Brain pericyte (primary cell): Measurements from ENCODE around the gene IMMP2L.
"Not testable (repeated sequence)": the region's sequence is repeated elsewhere in the genome, so short reads cannot be mapped to it uniquely, and the experiment has no call there.

Experiments
- DNase-seq: peaks from one replicate; pipeline ENCODE4 v3.0.0-alpha.2; 2012; ENCODE audit warnings: low read depth, low spot score

The IMMP2L gene

GRCh38 chr7:111339006-111339405 is 223.3 kb downstream of the IMMP2L start:
- no peak for DNase-seq

- no peak for DNase-seq
These were observed 229.3 kb downstream of the IMMP2L start for GRCh38 chr7:111333010-111333409.

- DNase-seq: no peak
These were observed 232.1 kb downstream of the IMMP2L start for GRCh38 chr7:111330235-111330523.

- DNase-seq: no peak
These were observed 232.7 kb downstream of the IMMP2L start for GRCh38 chr7:111329367-111330234.

- DNase-seq: no peak
These were observed 233.8 kb downstream of the IMMP2L start for GRCh38 chr7:111328487-111328886.

- DNase-seq: no peak
These were observed 237.5 kb downstream of the IMMP2L start for GRCh38 chr7:111324776-111325175.

DNA sequence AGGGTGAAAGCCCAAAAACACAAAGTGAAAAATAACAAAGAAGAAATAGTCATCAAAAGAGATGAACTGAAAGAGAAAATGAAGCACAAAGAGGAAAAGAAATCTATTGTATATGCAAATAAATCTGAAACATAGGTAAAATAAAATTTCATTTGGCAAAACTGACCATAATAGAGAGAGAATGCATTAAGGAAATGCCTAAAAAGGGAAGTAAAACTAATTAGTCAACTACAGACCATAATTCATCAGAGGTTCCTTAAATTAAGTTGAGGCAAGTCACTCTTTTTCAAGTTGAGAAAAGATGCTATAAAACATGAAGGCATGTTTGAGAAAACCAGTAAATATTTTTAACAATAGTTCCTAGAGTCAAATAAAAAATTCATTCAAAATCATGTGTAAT is 238.1 kb downstream of the IMMP2L start:
- DNase-seq: no peak

DNA sequence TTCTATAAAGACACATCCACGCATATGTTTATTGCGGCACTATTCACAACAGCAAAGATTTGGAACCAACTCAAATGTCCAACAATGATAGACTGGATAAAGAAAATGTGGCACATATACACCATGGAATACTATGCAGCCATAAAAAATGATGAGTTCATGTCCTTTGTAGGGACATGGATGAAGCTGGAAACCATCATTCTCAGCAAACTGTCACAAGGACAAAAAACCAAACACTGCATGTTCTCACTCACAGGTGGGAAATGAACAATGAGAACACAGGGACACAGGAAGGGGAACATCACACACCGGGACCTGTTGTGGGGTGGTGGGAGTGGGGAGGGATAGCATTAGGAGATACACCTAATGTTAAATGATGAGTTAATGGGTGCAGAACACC is 238.6 kb downstream of the IMMP2L start:
- DNase-seq: not testable (repeated sequence)

DNA sequence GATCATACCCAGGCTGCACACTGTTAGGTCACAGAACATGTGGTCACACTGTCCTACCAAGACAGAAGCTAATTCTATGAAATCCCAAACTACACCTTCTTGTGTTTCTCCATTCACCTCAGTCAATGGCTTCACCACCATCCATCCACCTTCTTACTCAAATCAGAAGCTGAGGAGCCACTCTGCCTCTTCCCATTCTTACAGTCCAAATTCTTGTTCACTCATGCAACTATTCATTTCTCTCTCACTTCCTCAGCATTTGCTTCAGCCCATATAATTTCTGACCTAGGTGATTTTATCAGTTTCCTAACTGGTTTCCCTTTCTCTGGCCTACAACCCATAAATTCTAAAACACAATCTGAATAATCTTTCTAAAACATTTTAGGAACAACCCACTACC is 242.2 kb downstream of the IMMP2L start:
- no peak for DNase-seq

- no peak for DNase-seq
These were observed 249.3 kb downstream of the IMMP2L start for GRCh38 chr7:111312966-111313365.

DNA sequence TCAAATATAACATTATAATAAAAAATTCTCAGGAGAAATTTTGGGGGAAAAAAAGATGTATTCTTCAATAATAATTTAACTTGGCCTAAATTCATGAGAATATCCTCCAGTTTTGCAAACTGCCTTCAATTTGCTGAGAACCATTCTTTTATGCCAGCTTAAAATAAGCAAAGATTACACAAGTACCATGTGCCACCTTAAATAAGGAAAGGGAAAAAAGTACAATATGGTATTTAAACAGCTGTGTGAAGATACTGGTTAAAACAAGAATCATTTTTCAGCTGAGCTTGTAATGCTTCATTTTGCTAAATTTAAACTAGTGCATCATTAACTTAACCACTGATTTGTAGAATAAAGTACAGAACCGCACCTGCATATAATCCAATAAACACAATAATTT is 253.6 kb downstream of the IMMP2L start:
- no peak for DNase-seq

DNA sequence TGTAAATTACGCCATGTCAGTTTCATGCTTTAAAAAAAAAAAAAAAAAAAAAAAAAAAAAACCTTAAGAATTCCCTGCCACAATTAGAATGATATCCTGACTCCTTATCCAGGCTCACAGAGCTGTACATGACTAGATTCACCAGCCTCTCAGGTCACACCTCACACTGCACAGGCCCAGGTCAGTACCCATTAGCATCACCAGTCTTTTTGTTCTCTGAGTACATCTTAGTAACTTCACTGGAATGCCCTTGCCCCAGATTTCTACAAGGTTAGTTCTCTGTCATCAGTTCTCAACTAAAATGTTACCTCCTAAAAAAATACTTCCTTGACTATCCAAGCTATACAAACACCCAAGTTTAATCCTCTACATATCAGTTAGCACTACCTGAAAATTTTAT is 260.4 kb downstream of the IMMP2L start:
- no peak for DNase-seq

DNA sequence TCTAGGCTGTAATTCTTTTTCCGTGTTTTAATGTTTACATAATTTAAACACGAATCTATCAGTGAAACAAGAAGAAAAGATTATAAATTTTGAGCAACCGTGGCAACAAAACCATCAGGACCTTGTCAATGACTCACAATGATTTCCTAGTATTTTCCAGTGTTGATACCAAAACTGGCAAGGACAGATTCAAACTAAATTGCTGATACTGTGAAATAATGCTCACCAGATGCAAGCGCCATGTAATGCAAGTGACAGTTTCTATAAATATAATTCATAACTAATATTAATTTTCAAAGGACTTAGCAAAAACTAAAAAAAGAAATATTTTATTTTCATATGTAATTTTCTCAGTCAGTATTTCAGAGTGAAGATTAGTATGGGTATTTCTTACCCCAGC is 267.8 kb downstream of the IMMP2L start:
- DNase-seq: no peak

DNA sequence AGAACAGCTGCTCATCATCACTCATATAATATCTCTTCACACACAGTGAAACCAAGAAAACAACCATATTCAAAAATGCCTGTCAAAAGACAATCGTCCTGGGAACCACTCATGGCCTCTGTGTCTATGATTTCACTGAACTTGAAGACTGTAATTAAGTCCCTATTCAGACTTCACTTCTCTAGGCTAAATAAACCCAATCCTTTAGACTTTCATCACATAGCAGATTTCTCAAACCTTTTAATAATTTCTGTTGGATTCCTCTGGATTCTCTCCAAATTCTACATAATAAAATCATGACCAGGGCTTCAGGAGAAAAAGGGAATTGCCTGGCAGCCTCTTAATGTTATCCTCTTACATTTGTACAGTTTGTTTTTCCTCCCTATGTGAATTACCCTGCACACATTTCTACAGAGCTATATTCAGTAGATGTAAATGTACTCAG is 270.2 kb downstream of the IMMP2L start:
- DNase-seq: no peak

DNA sequence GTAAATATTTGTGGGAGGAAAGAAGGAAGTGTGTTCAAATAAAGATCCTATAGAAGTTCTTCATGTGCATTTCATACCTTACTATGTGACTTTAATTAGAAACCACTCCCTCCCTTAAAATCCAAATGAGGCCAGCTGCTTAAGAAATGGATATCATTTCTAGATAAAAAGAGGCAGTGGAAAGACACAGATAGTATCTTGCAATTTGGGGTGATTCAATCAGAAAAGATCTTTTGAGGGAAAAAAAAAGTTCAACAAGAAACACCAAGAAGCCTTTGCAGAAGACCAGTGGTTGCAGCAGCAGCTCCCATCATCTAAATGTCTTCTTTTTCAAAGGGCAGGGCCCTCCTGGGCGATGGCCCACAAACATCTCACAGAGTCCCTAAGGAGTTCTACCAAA is 271.3 kb downstream of the IMMP2L start:
- no peak for DNase-seq

- no peak for DNase-seq
These were observed 271.9 kb downstream of the IMMP2L start for GRCh38 chr7:111290419-111290818.

GRCh38 chr7:111288441-111288840 is 273.9 kb downstream of the IMMP2L start:
- not testable (repeated sequence) for DNase-seq

DNA sequence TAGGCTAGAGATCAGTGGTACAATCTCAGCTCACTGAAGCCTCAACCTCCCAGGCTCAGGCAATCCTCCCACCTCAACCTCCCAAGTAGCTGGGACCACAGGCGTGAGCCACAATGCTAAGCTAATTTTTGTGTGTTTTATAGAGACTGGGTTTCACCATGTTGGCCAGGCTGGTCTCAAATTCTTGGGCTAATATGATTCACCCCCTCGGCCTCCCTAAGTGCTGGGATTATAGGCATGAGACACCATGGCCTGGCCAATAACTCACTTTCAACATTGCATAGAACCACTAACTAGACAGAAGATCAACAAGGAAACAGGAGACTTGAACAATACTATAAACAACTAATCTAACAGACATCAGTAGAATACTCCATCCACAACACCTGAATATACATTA is 279.7 kb downstream of the IMMP2L start:
- no peak for DNase-seq

- DNase-seq: no peak
These were observed 287.4 kb downstream of the IMMP2L start for GRCh38 chr7:111274857-111275256.

DNA sequence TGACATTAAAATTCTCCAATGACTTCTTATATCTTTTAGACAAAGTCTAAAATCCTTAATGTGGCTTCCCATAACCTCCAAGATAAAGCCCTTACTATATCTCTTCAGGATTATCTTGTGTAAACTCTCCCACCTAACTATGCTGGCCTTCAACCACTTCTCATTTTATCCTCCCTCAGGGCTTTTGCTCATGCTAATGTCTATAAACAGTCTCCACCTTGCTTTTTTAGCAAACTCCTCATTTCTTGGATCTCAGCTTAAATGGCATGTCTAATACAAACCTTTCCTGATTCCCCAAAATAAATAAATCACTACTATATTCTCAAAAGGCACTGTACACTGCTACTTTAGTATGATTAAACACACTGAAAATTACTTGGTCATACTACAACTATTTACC is 290.2 kb downstream of the IMMP2L start:
- no peak for DNase-seq

DNA sequence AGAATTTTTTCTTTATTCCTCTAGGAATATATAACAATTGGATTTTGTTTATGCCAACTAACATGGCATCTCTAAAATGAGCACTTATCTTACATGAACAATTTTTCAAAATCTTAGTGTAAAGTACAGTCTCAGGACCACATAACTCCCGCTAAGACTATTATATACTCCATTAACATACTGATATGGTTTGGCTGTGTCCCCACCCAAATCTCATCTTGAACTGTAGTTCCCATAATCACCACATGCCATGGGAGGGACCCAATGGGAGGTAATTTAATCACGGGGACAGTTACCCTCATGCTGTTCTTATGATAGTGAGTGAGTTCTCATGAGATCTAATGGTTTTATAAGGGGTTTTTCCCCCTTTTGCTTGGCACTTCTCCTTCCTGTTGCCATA is 291.5 kb downstream of the IMMP2L start:
- DNase-seq: not testable (repeated sequence)

DNA sequence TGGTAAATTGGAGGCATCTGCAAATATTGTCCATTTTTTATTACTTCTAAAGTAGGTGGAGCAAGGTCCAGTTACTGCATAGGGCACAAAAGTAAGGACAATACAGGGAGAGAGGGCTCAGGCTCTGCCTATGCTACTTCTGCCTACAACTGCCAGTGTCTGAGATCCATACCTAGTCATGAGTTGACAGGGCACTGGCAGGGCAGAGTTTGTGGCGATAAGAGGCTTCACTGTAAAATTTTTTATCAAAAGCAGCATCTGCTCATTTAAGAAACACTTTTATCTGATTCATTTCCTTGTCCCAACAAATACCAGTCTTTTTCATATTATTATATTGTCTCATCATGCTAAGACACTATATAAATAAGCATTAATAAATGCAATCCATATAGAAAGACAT is 293.4 kb downstream of the IMMP2L start:
- no peak for DNase-seq

DNA sequence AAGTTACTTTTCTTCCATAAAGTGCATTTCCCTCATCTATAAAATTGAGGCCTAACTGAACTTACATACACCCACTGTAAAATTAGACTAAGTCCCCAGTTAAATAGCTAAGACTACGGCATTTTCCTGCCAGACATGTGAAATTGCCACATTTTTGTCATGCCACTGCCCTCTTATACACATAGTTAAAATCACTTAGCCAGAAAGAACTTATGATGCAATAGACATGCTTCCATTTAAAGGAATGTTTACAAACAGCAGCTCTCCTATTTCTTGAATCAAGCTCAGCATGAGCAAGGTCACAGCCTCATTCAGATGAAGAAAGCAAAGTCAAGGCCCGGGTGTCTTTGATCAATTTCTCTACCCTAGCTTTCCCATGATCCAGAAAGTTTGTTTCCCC is 295.7 kb downstream of the IMMP2L start:
- peak; percentile 15 for DNase-seq

DNA sequence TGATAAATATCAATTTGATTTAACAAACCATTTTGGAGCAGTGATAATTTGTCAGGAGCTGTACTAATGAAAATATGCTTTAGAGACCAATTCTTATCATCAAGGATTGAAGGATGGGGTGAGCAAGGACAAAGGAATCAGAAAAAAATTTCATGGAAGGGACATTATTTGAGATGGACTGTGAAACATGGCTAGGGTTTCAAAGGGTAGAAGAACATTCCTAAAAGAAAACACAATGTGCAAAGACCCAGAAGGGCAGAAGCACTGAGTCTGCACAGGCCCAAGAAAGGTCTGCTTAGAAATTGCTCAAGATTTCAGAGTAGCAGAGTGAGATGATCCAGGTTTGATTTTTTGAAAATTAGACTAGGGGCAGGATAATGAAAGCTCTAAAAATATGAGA is 296.9 kb downstream of the IMMP2L start:
- no peak for DNase-seq
